Measurements from ENCODE around the gene MYO1D.
A peak's percentile ranks its signal among the peaks of the same experiment; 100 is the strongest.

The MYO1D gene

DNA sequence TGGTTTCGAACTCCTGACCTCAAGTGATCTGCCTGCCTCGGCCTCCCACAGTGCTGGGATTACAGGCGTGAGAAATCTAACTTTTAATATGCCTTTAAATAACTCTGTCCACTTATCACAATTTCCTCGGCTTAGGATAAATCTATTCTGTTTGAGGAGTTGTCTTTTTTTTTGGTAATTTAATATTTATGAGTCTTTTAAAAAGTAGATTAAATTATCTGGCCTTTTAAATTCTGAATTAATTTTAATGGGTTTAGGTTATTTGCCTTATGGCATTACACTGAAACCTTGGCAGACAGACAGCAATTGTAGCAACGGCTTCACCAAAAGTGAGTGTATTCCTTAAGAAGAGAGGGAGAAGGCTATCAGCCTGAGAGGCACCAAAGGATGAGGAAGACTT lies 66.2 kb downstream of the MYO1D start:
- no peak for DNase-seq

DNA sequence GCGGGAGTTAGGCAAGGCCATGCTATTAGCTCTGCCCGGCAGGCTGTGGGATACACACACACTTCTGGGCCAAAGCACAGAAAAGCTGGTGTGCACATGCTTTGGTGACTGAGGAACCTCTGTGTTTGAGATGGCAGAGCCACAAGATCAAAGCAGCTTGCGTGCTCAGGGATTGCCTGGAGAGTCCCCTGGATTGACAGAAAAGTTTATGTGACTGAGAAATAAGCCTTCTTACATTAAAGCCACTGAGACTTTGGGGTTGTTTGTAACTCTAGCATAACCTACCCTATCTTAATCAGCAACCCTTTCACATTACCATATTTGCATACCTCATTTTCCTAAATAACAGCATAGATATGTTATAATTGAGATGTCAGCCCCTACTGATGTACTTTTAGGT lies 69.3 kb downstream of the MYO1D start:
- DNase-seq, result no peak

DNA sequence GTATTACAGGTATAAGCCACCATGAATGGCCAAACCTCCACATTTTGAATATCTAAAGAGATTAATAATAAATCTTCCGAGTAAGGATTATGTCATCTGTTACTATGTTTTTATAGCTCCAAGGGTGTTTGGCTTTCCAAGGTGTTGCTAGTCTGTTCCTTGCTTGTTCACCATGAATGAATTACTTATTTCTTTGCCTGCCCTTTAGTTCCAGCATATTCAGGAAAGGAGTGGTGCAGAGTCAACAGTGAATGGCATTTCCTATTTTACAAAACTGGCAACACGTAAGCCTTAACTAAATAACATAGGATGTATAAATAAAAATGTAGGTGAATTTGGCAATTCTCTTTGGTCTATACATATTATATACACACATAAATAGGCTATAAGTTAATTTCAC lies 70.3 kb downstream of the MYO1D start:
- no peak for DNase-seq

DNA sequence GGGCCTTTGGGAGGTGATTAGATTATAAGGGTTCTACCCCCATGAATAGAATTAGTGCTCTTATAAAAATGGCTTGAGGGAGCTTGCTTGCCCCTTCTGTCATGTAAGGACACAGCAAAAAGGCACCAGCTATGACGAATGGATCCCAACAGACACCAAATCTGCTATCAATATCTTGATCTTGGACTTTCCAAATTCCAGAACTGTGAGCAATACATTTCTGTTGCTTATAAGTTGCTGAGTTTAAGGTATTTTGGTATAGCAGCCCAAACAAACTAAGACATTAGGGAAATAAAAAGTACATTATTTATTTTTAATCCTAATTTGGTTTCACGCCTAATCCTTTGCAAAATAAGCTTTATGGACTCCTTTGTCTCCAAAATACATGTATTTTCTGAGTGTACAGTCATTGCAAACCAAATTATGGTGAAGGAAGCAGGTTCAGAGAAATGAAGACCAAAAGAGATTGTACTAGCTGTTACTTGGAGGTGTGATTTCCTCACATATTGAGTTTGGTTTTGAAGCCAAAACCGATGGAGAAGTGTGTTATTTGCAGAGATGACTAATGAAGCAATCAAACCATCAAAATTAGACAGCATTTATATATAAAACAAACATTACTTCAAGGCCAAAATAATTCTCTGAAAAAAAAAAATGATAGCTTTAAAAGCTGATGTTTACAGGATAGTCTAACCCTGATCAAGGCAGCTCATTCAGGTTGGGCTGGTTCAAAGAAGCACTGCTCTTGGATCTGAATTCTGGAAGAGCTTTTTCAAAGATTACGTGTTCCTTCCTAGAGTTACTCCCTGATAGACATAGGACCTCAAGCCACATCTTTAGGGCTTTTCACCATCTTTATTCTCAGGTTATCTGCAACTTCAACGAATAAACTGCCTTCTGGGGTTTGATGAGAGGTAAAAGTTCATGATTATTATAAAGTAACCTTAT lies 71.6 kb downstream of the MYO1D start:
- DNase-seq, result peak; percentile 54

DNA sequence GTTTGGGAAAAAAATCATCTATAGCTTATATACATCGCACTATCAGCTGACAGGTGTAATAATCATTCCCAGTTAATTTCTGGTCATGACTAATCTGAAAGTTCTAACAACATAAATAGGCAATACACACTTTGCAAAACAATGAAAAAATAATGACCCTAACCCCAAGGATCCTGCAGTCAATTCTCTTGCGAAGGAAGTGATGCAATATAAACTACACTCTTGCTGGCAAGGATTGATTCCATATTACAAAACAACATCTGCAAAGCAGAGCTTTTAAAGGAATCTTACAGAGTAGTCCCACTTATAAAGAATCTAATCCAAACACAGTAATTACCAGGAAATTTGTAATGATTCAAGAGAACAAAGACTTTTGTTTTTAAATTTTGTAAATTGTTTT lies 73.4 kb downstream of the MYO1D start:
- no peak for DNase-seq

DNA sequence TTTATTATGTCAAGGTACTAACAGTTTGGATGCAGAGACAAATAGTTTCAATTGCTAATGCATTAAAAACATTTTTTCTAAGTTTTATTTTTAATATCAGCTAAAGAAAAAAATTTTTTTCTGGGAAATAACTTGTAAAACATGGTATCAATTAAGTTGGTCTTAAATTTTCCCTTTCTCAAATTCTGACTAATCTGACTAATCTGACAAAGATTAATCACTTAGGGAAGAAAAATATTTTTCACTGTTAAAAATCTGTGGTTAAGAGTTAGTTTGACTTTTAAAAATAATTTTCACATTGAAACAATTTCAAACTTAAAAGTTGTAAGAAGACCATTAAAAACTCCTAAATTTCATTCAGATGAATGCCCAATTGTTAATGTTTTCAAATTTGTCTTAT lies 74.6 kb downstream of the MYO1D start:
- peak; percentile 10 for DNase-seq

DNA sequence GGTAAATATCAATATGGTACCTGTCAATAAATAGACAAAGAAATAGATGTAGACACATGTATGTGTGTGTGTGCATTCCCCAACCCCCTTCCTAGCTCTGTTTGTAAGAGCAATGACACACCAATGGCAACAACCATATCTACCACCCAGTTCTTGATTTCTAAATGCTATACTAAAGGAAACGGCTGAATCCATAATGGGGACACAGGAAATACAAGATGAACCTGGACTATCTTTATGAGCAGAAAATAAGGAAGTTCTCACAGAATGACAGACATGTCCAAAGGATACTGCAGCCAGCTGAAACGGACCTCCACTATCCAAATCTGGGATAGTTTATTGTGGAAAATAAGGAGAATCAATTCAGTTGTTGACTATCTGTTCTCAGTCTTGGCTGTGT lies 75.3 kb downstream of the MYO1D start:
- DNase-seq, result no peak

DNA sequence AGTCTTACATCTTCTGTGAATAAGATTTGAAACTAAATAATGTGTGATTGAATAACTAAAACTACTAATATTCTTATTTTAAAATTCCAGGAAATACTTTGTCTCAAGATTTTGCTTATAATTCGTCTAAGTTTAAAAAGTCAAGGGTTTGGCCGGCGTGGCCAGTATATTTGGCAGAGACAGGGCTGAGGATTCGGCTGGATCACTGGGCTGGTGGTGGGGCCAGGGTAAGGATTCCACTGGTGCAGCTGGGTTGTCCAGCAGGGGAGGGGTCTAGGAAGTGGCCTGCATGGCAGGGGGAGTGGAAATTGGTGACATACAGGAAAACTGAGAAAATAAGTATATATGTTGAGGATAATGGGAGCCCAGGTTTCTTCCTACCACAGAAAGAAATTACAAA lies 75.7 kb downstream of the MYO1D start:
- no peak for DNase-seq

DNA sequence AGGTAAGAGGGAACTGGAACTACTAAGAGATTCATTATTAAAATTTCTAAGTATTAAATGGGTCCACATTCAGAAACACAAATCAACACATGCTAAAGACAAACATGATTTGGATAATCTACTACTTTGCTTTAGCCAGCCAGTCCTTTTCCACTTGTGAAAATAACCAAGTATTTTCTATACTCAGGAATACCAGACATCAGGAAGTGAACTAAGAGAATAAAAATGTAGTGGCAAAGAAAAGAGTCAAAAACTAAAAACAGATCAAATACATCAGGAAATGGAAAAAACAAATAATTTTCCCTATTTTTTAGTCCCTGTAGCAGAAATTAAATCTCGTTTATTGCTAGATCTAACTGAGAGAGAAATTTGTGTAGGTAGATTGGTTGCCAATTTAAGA lies 78.0 kb downstream of the MYO1D start:
- no peak for DNase-seq

DNA sequence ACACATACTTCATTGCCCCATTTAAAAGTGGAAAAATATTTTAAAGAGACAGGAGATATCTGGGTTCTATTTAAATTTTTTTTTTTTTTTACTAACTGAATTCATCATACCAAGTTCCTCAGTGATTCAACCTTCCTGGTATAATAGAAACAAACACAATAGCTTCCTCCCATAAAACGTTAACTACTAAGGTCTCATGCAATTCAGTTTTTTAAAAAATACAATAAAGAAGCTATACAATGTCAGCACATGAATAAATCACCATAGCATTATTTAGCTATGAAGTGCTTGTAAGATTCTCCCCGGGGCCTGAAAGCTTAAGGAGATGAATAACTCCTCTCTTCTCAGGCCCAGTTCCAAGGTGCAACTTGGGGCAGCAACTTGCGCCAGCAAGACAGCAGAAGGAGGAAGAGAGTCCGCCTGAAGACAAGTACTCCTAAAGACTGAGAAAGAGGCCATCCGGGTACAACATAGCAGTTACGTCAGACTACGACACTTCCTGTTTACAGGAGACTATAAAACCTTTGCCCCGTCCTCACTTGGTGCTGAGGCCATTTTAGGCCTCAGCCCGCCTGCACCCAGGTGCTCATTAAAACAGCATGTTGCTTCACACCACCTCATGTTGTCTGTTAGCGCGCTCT lies 81.5 kb downstream of the MYO1D start:
- no peak for DNase-seq

DNA sequence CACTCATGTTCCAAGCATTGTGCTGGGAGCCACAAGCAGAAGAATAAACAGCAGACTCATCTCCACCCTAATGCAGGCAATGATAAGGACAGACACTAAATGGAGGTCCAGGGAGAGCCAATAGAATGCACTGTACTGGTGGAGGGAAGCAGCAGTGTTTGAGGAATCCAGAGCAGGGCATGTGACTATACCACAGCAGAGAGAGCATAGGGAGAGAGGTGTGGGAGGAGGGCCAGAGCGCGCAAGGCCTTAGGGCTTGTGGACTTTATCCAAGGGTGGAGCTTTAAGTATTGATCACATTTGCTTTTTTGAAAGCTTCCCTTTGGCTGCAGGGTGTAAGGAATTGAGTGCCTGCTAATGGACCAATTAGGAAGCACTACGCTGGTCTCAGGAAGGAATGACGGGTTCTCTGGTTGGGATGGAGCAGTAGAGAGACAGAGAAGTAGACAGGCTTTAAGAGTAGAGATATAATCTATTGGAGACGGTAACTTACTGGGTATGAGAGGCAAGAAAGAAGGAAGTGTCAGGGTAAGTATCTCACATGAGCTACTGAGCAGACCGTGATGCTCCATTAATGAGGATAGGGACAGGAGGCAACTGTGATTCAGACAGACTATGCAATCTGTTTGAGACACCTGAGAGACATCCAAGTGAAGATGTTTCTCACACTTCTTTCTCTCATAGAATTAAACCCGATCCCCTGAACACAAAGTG lies 82.2 kb downstream of the MYO1D start:
- DNase-seq, result no peak

DNA sequence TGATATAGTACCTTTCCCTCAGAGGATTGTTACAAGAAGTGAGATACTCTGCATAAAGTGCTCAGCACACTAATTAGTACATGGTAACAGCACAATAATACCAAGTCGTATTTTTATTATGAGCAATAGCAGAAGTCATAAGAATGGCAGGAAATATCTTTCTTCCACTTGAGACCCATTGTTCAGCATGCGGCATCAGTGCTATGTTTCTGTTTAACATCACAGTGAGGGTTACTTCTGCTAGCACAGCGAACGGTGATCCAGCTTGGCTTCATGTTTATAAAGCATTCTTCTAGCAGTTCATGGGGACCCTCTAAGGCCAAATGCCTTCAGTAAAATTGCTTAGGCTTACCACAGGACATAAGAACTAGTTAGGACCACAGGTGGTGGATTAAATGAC lies 83.1 kb downstream of the MYO1D start:
- no peak for DNase-seq

DNA sequence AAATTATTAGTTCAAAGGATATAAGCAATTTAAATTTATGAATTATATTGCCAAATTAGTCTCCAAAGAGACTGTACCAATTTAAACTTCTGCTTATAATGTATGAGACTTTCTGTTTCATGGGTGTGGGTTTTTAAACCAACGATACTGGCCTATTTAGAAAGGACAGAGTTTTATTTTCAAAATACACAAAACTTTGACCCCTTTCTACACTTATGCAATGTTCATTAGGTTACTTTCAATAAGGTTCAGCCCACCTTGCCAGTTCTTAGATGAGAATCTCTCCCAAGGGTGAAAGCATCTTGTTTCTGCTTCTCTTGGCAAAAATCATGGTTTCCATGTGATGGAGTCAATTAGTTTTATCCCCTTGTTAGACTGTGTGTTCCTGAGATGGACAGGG lies 84.7 kb downstream of the MYO1D start:
- no peak for DNase-seq

DNA sequence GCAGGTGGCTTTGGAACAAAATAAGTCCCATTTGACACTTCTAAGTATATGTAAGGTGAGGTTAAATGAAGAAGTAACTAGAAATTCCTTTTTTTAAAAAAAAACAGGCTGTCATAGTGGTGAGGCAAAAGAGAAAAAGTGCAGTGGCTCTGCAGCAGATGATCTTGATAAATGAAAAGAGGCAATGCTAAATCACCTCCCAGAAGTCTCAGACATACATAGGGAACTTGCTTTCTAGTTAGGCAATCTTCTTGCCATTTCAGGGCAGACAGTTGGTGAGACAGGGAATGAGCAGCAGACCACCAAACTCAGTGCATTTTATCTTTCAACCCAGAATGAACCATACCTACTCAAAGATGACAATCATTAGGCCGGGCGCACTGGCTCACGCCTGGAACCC lies 90.8 kb downstream of the MYO1D start:
- no peak for DNase-seq

DNA sequence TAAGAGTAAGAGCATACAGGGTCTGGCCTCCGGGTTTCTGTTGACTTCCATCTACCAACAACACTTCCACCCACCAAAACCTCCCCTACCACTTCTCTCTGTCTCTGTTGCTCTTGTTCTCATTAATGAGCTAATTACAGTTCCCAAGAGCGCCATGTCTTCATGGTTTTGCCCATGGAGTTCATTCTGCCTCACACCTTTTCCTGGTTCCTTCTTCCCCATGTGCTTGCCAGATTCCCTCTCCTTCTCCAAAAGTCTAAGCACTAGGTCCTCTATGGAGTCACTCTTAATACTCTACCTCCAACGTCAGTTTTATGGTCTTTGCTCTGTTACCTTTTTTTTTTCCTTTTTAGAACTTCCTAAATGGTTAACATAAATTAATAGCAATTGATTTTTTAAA lies 92.8 kb downstream of the MYO1D start:
- no peak for DNase-seq

DNA sequence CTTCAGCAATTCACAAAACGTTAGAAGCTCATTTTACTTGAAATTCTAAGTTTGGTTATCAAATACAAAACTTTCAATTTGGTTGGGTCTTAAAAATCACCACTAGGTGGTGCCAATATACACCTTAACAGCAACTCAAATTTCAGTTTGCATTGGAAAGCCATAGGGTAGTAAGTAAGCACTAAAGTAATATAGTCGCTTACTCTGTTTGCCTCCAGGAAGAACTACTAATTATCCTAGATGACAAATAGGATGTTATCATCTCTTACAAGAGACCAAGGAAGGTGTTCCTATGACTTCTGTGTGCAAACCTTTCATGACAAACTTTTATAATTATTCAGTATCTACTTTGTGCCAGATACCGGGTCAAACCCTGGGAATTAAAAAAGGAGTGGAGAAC lies 93.3 kb downstream of the MYO1D start:
- peak; percentile 60 for DNase-seq

DNA sequence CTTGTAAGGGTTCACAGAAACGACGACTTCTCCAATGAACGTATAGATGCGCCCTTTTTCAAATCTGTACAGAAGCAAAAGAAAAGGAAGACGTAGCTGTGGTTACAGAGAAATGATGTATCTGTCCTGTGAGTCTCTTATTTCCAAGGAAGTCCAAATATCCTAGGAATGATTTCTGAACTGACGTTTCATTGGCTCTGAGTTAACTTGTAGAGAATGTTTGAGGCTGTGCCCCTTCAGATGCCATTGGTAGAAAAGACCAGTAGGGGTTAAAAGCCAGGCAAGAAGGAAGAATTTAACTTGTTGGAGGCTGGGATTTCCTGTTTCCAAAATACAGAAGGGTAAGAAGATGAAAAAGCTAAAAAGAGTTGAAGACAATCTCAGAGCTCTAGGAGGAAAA lies 96.2 kb downstream of the MYO1D start:
- peak; percentile 26 for DNase-seq

DNA sequence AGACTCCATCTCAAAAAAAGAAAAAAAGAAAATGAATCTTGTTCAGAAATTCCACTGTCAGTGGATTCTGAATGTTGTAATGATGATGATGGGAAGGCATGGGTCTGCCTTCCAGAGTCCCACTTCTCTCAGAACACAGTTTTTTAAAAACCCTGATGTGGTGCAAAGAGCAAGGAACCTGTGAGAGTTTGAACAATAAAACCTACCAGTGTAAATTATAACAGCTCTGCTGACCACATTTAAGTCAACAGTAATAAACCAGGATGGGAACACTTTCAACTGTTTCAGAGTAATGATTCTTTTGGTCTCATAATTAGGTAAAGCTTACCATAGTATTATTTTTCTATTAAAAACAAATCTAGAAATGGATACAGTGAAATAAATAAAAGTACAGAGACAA lies 99.0 kb downstream of the MYO1D start:
- DNase-seq, result no peak

DNA sequence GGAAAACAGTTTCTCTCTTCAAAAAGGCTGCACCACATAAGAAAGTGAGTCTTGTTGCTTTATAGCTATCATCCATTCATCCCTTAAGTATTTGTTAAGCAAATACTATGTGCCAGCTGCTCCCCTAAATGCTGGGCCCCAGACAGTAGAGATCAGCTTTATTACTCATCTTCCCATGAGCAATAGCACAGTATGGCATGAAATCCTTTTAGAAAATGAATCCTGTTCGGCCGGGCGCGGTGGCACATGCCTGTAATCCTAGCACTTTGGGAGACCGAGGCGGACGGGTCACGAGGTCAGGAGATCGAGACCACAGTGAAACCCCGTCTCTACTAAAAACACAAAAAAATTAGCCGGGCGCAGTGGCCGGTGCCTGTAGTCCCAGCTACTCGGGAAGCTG lies 99.5 kb downstream of the MYO1D start:
- DNase-seq, result peak; percentile 35

DNA sequence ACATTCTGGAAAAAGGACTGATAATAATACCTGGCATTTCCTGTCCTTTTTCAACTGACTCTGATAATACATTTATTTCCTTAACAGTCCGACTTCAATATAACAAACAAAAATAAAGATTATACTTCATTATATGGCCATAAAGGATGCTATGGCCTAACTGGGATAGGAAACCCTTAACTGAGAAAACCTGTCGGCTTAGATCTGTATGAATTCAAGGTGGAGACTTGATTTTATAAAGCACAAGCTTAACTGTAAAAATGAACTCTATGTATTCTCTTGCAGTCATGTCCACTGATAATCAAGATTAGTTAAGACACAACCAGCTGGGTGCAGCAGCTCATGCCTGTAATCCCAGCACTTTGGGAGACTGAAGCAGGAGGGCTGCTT lies 102.2 kb downstream of the MYO1D start:
- DNase-seq, result no peak

DNA sequence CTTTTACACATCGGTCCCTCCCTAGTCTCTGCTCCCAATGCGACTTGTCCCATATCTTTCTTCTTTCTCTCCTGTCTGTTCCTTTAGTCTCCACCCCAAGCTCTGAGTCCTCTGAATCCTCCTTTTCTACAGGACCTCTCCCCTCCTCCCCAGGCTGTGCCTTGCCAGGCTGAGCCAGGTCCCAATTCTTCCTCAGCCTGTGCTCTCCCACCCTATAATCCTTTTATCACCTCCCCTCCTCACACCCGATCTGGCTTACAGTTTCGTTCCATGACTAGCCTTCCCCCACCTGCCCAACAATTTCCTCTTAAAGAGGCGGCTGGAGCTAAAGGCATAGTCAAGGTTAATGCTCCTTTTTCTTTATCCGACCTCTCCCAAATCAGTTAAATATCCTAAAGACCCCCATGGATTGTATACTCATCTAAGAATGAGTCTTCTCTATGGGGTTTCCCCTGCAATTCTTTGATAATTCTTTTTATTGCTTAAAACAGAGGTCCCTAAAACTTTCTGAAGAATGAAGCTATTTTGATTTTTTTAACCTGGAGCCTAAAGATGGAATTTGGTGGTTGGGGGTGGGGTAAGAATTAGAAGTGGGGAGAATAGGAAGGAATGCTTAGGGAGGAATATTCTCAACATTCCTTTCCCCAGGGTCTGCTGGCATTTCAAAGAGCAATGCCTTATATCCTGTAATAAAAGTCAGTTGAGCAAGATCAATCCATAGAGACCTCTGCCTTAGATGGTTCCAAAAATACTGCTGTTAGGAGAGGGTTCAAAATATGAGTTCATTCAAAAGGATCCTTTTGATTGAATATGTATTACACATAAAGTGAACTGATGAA lies 102.8 kb downstream of the MYO1D start:
- peak; percentile 24 for DNase-seq

DNA sequence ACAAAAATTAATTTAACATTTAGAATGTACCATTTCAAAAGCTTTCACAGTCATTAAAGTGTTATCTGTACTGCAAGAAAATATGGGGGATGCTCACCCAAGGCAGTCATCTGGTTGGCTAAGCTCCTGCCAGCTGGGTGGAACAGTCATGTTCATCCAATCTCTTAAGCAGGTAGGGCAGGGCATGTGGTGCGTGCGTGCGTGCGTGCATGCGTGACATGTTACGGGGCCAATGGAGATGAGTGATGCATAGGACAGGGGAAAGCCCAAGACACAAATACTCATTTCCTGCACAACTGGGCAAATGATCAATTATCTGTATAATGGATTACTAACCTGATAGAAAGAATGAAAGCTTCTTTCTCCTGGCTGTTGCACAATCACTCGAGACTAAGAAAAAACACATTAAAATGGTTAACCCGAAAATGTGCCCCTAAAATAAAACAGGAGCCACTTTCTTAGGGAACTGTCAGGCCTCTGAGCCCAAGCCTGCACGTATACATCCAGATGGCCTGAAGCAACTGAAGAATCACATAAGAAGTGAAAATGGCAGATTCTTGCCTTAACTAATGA lies 104.4 kb downstream of the MYO1D start:
- peak; percentile 8 for DNase-seq

DNA sequence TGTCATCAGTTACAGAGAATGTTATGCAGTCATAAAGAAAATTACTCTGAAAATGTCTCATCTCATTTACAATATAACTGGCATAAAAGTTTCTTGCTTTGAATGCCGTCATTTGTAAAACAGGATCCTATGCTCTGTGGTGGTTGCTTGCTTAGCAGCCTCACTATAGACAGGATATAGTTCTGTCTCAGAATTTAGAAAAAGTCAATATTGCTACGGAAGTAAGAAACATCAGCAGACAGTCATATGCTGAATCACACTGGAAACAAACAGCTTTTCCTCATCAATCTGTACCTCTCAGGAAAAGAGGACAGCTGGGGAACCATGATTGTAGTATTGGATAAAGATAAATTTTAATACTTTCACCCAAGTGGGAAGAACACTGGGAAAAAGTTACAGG lies 105.5 kb downstream of the MYO1D start:
- no peak for DNase-seq

Data from fibroblast of skin of right biceps (primary cell).